Fibroblast of skin of right quadriceps (primary cell): ENCODE data around the gene SASH3.

ENCODE experiments used
- DNase-seq: peaks from one replicate; pipeline ENCODE4 v3.0.0-alpha.2; 2013

The SASH3 gene

DNA sequence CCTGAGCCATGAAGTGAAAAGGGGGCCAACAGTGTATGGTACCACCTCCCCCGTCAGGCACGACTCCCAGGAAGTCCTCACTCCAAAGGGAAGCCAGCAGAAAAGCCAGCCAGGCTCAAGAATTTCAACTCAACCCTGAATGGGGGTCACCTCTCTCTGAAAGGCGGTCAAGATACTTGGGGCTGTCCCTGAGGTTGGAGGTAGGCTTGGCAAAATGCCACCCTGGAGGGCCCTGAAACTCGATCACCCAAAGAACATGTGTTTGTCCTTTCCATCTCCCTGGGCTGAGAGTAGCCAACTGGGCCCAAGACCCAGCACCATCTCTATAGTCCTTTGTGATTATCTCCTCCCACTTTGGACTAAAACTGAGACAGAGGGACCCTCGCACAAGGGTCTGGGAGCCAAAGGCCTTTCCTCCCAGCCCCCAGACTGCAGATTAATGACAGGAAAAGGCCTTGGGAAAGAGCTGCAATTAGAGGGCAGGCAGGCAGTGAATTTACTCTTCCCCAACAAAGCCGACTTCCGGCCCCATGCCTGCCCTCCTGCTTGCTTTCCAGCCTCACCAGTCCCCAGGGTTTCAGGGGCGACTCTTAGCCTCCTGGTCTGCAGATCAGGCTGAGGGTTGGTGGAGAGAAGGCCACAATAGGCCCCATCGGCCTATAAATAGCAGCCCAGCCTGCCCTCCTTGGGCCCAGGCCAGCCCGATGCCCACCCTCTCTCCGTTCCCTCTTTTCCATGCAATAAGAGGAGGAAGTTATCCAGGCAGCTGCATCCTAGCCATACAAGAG lies 5.6 kb downstream of the SASH3 start:
- DNase-seq = no peak

DNA sequence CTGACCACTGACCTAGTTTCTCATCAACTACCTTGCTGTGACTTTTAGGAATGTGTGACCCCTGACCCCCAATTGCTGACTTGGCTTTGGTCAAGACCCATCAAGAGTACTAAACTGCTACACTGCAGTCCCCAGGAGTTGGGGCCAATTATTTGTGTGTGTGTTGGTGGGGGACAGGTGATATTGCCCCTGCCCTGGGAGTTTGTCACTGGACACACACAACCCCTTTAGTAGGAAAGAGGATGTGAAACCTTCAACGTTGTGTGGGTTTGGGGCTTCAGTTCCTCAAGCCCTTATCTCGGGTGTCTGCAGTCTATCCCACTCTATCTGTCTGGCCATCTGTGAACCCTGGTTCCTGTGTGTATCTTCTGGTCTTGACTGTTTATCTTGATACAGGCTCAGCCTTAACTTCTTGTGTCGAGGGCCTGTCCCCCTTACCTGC lies 6.5 kb downstream of the SASH3 start:
- DNase-seq = no peak

DNA sequence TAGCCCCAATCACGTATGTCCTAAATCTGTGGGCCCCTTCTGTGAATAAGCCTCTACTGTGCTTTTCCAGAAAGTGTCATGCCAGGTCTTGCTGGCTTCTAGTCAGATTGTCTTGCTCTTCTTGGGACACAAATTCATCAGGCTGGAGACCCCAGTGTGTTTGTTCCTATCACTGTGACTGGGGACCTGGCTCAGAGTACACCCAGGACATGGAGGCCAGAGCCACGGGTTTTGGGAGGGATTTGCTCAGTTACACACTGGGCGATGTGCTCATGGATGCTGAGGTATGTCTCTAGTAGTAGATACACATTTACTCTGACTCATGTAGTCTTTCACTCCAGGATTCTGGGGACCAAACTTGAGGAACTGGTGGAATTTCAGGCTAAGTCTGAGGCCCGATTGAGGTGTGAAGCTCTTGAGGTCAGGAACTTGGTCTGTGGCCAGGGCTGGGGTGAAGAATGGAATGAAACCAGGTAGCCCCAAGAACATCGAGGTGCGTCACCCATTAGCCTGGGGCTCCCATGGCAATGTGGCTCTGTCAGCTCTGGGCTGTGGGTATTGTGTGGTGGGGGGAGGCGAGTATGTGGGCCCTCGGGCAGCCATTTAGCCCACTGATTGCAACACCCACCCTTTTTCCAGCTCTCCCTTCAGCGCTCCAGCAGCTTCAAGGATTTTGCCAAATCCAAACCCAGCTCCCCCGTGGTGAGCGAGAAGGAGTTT lies 7.7 kb downstream of the SASH3 start:
- DNase-seq = no peak

DNA sequence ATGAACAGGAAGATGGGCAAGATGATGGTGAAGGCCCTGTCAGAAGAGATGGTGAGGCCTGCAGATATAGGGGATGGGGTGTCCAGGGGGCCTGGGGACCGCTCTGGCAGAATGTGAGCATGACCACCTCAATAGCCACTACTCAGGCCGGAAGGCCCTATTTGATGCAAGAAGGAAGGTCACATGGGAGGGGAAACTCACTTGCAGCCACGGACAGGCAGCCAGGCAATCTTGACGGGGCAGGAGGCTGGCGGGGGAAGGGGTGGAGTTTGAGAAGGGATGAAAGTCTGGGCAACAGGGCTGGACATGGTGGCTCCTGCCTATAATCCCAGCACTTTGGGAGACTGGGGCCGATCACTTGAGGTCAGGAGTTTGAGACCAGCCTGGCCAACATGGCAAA lies 8.8 kb downstream of the SASH3 start:
- no peak for DNase-seq

DNA sequence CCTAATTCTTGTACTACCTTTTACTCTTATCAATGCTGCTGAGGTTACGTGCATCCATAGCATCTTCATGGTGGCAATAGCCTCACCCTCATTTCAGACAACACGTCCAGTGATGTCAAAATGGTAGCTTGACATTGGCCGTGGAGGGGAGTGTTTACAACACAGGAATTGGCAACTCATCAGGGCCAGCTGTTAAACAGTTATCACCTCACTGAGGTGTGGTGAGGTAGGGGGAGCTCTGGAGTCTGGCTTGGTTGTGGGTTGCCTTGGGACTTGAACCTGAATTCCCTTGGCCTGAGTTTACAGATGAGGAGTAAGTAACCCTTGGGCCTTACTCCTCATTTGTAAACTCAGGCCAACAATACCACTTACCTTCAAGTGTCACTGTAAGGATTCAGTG lies 10.4 kb downstream of the SASH3 start:
- no peak for DNase-seq

DNA sequence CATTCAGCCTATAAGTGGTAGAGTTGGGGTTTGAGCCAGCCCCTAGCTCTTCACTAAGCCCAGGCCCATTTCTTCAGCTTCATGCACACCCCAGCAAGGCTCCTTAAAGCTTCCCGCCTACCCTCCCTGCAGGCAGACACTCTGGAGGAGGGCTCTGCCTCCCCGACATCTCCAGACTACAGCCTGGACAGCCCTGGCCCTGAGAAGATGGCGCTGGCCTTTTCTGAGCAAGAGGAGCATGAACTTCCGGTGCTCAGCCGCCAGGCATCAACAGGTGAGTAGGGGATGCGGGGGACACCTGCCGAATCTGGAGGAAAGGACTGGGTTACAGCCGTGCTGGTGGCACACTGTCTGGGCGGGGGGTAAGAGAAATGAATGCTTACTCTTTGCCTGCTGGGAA lies 11.1 kb downstream of the SASH3 start:
- DNase-seq = no peak

DNA sequence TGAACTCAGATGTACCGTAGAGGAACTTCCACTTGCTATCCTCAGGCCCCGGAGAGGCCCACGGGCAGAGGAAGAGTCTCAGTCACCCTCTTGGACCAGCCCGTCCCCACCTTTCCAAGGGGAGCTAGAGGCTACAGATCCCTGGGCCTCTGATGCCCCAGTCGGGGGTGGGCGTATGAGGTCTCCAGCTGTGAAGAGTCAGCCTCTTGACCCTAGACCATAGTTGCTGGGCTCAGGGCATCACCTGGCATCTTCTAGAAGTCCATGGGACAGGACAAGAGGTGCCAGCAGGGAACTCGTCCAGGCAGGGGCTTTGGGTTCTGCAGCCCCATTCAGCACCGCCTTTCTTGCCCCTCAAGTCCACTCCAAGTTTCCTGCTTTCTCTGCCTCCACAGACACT lies 11.6 kb downstream of the SASH3 start:
- no peak for DNase-seq

DNA sequence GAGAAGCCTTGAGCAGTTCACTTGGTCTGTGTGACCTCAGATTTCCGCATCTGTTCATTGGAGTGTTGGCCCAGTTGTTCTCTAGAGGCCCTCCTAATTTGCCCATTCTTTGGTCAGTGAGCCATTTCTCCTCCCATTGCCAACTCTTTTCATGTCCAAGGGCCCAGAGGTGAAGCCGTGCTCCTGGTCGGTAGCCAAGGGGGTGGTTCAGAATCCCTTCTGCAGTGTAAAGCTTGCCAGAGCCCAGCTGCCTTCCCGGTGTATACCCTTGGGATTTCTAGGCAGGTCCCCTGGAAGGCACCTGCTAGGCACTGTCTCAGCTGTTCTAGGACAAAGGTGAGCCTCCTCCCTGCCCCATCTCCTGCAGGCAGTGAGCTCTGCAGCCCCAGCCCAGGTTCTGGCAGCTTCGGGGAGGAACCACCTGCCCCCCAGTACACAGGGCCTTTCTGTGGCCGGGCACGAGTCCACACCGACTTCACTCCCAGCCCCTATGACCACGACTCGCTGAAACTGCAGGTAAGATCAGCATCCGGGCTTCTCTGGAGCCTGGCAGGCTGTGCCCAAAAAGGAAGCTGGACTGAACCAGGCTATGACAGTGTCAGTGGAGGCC lies 12.3 kb downstream of the SASH3 start:
- no peak for DNase-seq

DNA sequence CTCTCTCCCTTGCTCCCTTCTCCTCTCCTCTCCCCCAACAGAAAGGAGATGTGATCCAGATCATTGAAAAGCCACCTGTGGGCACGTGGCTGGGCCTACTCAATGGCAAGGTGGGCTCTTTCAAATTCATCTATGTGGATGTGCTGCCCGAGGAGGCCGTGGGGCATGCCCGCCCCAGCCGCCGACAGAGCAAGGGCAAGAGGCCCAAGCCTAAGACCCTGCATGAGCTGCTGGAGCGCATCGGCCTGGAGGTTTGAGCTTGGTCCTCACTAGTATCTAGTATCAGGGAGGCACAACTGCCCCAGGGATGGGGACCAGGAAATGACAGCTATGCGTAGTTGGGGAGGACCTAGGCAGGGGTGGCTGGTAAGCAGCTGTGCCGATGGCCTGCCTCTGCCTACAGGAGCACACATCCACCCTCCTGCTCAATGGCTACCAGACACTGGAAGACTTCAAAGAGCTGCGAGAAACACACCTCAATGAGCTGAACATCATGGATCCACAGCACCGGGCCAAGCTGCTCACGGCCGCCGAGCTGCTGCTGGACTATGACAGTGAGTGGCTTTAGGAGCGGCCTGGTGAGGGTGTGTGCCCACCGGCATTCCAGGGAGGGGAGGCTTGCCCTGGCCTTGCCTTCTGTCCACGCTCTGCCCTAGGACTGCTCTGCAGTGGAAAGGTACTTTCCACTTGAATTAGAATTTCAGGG lies 13.0 kb downstream of the SASH3 start:
- DNase-seq = no peak

DNA sequence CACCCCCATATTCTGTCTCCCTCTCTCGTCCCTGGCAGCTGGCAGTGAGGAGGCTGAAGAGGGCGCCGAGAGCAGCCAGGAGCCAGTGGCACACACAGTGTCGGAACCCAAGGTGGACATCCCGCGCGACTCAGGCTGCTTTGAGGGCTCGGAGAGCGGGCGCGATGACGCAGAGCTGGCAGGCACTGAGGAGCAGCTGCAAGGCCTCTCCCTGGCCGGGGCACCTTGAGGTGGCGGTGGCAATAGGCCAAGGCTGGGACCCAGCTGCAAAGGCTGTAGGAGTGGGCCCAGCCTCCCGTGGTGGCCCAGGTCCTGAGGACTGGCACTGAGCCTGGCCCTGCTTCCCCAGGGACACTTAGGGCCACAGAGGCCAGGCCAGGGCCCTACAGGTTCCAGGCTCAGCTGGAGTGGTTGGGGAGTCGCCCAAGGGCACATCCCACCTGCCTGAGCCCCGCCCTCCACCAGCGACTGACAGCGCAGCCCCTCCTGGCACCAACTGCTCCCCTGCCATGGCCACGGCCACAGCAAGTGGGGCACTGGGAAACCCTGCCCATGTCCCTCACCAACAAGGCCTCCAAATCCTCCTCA lies 13.9 kb downstream of the SASH3 start:
- no peak for DNase-seq

DNA sequence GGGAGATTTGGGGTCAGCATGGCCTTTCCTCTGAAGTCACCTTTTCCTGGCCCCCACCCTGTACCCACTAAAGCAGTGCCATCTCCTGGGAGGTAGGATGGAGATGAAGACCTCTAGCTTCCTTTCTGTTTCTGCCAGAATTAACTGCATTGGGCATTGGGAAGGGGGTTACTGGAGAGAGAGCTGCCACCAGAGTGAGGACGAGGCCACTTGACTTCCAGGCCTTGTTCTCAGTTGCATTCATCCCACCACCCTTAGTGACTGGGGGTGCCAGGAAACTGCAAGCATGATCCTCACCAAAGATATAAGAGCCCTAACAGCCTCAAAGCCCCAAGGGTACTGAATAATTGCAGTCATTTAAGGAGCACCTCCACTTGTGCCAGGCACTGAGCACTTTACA lies 15.8 kb downstream of the SASH3 start:
- no peak for DNase-seq

DNA sequence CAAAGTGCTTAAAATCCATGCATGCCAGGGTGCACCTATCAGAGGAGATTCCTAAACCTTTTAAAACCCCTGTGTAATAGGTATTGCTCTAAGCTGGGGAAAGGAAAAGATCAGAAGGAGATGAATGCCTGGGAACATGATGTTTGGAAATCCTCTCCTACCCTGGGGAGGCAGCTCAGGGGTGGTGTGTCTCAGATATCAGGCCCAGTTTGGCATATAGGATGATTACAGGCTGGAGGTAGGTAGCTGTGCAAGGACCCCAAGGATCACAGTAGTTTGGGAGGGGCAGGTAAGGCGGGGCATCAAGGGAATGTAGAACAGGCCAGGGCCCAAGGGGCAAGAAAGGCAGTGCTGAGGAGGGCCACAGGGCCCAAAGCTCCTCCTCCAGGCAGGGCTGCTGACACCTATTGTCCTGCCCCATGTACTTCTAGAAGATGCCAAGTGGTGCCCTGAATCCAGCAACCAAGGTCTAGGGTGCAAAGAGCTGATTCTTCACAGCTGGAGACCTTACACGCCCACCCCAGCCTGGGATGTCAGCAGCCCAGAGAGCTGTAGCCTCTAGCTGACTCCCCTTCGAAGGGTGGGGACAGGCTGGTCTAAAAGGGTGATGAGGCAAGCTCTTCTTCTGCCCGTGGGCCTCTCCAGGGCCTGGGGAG lies 17.6 kb downstream of the SASH3 start:
- no peak for DNase-seq

DNA sequence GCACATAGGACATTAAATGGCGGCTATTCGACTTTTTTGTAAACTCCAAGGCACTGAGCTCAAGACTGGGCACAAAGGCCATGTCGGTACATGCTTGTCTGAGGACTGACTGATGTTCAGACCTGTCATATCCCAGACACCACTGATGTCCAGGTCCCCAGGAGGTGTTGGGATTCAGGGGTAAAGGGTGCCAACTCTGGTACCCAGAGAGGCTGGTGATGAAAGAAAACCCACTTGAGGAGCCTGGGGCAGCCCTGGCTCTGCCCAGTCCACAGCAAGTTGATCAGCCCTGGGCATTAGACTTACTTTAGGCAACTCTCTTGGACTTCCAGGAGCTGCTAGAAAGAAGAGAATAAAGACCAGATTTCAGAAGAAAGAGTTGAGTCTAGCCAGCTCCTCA lies 18.7 kb downstream of the SASH3 start:
- DNase-seq = no peak

DNA sequence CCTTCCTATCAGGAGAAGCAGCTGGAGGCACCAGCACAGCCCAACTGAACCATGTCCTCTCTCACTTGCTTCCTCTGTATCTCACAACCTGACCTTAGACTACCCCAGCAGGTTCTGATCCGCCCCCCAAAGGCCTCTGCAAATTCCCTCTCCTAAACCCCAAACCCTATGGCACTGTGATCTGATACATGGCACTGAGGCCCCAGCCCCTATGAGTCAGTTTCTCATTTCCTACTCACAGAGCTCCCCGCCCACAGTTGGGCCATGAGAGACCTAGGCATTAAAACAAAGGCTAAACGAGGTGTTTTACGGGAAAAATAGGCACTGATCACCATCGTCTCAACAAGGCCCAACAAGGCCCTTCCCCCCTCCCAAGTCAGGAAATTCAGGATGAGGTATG lies 19.1 kb downstream of the SASH3 start:
- no peak for DNase-seq

DNA sequence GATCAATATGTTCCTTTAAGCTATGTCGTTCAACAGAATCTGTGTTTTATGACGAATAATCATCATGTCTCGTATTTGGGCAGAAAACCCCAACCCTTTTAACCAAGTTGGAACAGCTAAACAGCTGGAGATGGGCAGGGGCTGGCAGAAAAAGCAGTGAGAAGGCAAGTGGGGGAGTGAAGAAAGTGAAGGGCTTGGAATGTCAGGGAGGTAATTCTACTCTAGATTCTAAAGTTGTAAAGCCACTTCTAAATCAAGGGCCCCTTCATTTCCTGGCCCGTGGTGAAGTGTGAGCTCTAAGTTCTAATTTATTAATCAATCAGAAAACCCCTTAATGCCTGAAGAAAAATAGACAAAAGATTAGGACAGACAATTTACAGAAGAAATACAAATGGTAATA lies 20.4 kb downstream of the SASH3 start:
- no peak for DNase-seq

DNA sequence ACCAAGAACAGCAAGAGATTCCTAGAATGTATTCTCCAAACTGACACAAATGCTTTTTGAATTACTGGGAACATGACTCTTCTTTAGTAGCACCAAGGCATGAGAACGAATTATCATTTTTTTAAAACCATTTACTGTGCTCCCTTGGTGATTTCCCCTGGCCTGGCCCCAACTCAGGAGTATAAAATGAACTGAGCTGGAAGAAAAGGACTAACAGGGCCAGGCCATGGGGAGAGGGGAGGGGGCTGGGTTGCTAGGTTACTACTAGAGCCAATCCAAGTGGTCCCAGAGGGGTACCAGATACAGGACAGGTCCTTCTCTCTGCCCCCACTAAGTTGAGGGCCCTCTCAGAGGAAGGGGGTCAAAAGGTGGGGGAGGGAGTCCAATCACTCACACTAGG lies 23.1 kb downstream of the SASH3 start:
- DNase-seq = no peak

DNA sequence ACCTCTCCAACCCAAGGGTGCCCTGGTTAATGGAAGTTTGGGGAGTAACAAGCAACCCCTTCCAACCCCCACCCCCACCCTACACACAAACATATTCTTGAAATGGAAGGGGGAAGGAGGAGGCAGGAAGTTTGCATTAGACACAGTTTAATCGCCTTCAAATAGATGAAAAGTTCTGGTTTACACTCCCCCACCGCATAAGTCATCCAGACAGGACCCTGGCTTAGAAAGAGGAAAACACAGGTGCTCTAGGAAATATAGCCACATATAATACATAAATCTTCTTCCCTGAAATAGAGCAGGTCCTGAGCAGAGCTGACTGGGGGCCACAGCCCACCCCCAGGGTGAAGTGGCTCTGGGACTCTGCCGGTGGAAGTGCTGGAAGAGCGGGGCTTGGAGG lies 25.1 kb downstream of the SASH3 start:
- no peak for DNase-seq

DNA sequence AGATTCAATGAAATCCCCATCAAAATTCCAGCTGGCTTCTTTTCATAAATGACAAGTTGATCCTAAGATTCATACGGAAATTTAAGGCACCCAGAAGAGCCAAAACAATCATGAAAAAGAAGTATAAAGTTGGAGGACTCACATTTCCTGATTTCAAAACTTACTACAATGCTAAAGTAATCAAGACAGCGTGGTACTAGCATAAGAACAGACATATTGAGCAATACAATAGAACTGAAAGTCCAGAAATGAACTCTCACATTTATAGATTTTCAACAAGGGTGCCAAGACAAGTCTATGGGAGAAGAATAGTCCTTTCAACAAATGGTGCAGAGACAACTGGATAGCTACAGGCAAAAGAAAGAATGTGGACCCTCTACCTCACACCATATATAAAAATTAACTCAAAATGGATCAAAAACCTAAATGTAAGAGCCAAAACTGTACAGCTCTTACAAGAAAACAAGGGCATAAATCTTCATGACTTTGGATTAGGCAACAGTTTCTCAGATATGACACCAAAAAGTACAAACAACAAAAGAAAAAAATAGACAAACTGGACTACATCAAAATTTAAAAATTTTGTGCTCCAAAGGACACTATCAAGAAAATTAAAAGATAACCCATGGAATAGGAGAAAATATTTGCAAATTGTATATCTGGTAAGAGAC lies 28.5 kb downstream of the SASH3 start:
- DNase-seq = no peak

DNA sequence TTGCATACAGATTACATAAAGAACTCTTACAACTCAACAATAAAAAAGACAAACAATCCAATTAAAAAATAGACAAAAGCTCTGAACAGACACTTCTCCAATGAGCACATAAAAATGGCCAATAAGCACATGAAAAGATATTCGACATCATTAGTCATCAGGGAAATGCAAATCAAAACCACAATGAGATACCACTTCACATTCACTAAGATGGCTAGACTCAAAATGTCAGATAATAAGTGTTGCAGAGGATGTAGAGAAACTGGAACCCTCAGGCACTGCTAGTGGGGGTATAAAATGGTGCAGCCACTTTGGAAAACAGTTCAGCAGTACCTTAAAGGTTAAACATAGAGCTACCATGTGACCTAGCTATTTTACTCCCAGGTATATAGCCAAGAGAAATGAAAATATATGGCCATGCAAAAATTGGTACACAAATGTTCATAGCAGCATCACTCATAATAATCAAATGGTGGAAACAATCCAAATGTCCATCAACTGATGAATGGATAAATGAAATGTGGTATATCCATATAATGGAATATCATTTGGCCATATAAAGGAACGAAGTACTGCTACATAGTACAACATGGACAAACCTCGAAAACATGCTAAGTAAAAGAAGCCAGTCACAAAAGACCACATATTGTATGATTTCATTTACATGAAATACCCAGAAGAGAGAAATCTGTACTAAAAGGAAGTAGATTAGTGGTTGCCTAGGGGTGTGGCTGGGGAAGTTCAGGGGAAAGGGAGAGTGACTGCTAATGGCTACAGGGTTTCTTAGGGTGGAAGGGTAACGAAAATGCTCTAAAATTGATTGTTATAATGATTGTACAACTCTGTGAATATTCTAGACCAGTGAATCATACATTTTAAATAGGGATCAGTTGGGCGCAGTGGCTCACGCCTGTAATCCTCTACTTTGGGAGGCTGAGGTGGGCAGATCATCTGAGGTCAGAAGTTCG lies 29.4 kb downstream of the SASH3 start:
- DNase-seq = peak; percentile 1

DNA sequence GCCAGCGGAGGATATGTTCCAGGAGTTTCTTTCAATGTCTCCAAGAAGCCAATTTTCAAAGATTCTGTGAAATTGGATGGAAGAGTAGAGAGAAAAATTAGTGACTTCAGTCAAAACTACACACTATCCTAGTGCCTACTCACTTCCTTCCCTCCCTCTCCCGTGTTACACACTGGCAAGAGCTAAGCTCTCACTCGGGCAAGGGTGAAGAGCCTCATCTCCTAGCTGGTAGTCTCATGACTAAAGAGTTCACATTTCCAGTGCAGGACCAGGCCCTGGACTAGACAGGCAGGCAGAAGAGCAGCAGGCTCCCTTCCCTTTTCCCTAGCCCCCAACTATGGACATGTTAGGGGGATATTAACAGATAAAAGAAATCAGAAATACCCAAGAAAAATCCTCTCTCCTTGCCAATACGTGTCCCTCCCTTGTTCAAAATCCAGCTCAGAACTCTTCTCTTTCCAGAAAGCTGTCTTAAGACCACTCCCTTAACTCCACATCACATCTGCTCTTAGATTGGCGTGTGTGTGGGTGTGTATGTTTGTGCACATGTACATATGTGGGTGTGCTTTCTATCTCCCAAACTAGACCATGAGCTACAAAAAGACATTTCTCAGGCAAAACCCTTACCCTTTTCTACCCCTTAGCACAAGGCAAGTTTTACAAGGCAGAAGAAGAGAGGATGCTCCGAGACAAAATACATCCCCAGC lies 34.1 kb downstream of the SASH3 start:
- DNase-seq = no peak
